ENCODE data around the gene TNS2.

The TNS2 gene

GRCh38 chr12:53101266-53101665, 51.4 kb downstream of the TNS2 start:
- TF ChIP-seq ZBTB7A (IDR thresholded peaks at IDR 0.05; ENCODE audit: low read depth) (no peak), RAD21 (IDR thresholded peaks at IDR 0.05; ENCODE audit: low read depth) (no peak), YY1 (IDR thresholded peaks at IDR 0.05; ENCODE audit: low read depth) (no peak), EGR1 (IDR thresholded peaks at IDR 0.05) (no peak), CREB1 (IDR thresholded peaks at IDR 0.05; ENCODE audit: low read depth) (no peak), TAF1 (IDR thresholded peaks at IDR 0.05; ENCODE audit: low read depth) (no peak), FOXM1 (IDR thresholded peaks at IDR 0.05; ENCODE audit: borderline replicate concordance, low read depth) (no peak)
- TF ChIP-seq, protein P1, sequence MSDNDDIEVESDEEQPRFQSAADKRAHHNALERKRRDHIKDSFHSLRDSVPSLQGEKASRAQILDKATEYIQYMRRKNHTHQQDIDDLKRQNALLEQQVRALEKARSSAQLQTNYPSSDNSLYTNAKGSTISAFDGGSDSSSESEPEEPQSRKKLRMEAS (IDR thresholded peaks at IDR 0.05), result no peak

GRCh38 chr12:53101931-53102781, 52.3 kb downstream of the TNS2 start:
- no peak for TF ChIP-seq RAD21 (IDR thresholded peaks at IDR 0.05; ENCODE audit: low read depth)
- no peak for TF ChIP-seq TAF1 (IDR thresholded peaks at IDR 0.05; ENCODE audit: low read depth)
- no peak for TF ChIP-seq CEBPB (IDR thresholded peaks at IDR 0.05)
- TF ChIP-seq TCF12 (IDR thresholded peaks at IDR 0.05; ENCODE audit: low read depth), result no peak
- no peak for TF ChIP-seq TEAD4 (IDR thresholded peaks at IDR 0.05)
- no peak for TF ChIP-seq EP300 (IDR thresholded peaks at IDR 0.05; ENCODE audit: borderline replicate concordance)
- TF ChIP-seq NFIC (IDR thresholded peaks at IDR 0.05), result no peak
- TF ChIP-seq, protein P1 (IDR thresholded peaks at IDR 0.05), result no peak
- no peak for TF ChIP-seq YY1 (IDR thresholded peaks at IDR 0.05; ENCODE audit: low read depth)
- TF ChIP-seq, protein P2, sequence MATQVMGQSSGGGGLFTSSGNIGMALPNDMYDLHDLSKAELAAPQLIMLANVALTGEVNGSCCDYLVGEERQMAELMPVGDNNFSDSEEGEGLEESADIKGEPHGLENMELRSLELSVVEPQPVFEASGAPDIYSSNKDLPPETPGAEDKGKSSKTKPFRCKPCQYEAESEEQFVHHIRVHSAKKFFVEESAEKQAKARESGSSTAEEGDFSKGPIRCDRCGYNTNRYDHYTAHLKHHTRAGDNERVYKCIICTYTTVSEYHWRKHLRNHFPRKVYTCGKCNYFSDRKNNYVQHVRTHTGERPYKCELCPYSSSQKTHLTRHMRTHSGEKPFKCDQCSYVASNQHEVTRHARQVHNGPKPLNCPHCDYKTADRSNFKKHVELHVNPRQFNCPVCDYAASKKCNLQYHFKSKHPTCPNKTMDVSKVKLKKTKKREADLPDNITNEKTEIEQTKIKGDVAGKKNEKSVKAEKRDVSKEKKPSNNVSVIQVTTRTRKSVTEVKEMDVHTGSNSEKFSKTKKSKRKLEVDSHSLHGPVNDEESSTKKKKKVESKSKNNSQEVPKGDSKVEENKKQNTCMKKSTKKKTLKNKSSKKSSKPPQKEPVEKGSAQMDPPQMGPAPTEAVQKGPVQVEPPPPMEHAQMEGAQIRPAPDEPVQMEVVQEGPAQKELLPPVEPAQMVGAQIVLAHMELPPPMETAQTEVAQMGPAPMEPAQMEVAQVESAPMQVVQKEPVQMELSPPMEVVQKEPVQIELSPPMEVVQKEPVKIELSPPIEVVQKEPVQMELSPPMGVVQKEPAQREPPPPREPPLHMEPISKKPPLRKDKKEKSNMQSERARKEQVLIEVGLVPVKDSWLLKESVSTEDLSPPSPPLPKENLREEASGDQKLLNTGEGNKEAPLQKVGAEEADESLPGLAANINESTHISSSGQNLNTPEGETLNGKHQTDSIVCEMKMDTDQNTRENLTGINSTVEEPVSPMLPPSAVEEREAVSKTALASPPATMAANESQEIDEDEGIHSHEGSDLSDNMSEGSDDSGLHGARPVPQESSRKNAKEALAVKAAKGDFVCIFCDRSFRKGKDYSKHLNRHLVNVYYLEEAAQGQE (IDR thresholded peaks at IDR 0.05; ENCODE audit: low read depth), result no peak
- TF ChIP-seq EGR1 (IDR thresholded peaks at IDR 0.05), result no peak
- TF ChIP-seq USF1 (IDR thresholded peaks at IDR 0.05), result no peak
- TF ChIP-seq FOXM1 (IDR thresholded peaks at IDR 0.05; ENCODE audit: borderline replicate concordance, low read depth), result no peak

DNA sequence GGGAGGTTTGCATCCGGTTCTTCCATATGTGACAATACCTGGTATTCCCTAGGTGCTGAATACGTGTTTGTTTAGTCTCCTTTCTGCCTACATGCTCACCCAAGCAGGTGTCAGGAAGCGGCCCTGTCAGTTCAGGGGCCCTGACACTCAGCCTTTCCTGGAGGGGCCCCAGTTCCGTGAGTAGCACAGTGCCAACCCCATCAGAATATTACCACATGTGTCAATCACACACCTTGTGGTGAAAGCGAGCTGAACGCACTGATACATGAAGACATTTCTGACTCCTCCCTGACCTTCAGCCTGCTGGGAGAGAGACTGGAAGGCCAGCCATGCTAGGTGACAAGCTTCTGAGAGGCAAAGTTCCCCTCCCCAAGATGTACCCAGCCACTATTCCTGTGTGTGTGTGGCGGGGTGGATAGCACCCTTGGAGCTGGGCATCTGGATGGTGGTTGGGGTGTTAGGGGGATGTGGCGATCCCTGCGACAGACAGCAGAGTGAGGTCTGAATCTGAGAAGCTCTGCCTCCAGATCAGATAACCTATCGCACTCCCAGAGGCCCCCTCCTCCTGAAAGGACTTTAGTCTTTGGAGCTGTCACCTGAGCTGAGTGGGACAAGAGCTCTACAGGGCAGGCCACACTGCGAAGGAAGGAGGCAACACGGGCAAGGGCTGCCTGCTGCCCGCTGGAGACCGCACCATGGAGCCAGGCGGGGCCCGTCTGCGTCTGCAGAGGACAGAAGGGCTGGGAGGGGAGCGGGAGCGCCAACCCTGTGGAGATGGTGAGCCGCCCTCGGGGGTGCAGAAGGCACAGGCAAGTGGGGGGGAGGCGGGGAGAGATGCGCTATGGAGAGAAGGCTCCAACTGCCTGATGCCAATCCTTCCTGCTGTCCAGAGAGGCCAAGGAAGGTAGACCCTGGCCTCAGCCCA, 53.3 kb downstream of the TNS2 start, which contains the start of gene SOAT2:
Gene SOAT2, plus strand, starts transcription at position 604 of the 925 bp plus-strand sequence. Its CDS starts 92 bp downstream, at position 696.
- TF ChIP-seq, protein P2 (IDR thresholded peaks at IDR 0.05; ENCODE audit: low read depth), result no peak
- no peak for TF ChIP-seq NFIC (IDR thresholded peaks at IDR 0.05)
- no peak for TF ChIP-seq FOXM1 (IDR thresholded peaks at IDR 0.05; ENCODE audit: borderline replicate concordance, low read depth)
- no peak for TF ChIP-seq TEAD4 (IDR thresholded peaks at IDR 0.05)
- TF ChIP-seq EP300 (IDR thresholded peaks at IDR 0.05; ENCODE audit: borderline replicate concordance), result no peak
- no peak for TF ChIP-seq RAD21 (IDR thresholded peaks at IDR 0.05; ENCODE audit: low read depth)
- no peak for TF ChIP-seq ZBTB7A (IDR thresholded peaks at IDR 0.05; ENCODE audit: low read depth)
- no peak for TF ChIP-seq CREB1 (IDR thresholded peaks at IDR 0.05; ENCODE audit: low read depth)
- TF ChIP-seq, protein P1 (IDR thresholded peaks at IDR 0.05), result no peak
- no peak for TF ChIP-seq YY1 (IDR thresholded peaks at IDR 0.05; ENCODE audit: low read depth)
- TF ChIP-seq EGR1 (IDR thresholded peaks at IDR 0.05), result no peak

DNA sequence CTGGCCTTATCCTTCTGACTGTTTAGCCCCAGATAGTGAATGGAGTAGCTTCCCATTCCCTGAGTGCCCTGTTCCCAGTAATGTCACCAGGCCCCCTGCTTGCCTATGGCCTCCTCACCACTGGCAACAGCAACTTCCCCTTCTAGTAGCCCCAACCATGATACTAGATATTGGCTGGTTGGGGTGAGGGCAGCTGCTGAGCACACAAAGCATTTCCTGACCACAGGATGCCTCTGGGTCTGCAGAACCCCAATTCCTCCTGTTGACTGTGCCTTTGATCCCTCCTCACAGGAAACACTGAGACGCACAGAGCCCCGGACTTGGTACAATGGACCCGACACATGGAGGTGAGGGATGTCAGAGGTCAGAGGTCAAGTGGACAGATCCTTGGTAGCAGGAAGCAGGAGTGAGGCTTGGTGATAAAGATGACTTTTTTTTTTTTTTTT, 54.0 kb downstream of the TNS2 start:
- TF ChIP-seq, protein P2 (IDR thresholded peaks at IDR 0.05; ENCODE audit: low read depth), result no peak
- TF ChIP-seq RAD21 (IDR thresholded peaks at IDR 0.05; ENCODE audit: low read depth) (no peak), TAF1 (IDR thresholded peaks at IDR 0.05; ENCODE audit: low read depth) (no peak), CEBPB (IDR thresholded peaks at IDR 0.05) (no peak), ZBTB7A (IDR thresholded peaks at IDR 0.05; ENCODE audit: low read depth) (no peak), TCF12 (IDR thresholded peaks at IDR 0.05; ENCODE audit: low read depth) (no peak), TEAD4 (IDR thresholded peaks at IDR 0.05) (no peak), NFIC (IDR thresholded peaks at IDR 0.05) (no peak), USF1 (IDR thresholded peaks at IDR 0.05) (no peak), YY1 (IDR thresholded peaks at IDR 0.05; ENCODE audit: low read depth) (no peak), EP300 (IDR thresholded peaks at IDR 0.05; ENCODE audit: borderline replicate concordance) (no peak), FOXM1 (IDR thresholded peaks at IDR 0.05; ENCODE audit: borderline replicate concordance, low read depth) (no peak)
- TF ChIP-seq, protein P1 (IDR thresholded peaks at IDR 0.05), result no peak
